HG02763 (cell line): ENCODE measurements around the gene FAM151A.
A peak's percentile ranks its signal among the peaks of the same experiment; 100 is the strongest.

Experiments
- ATAC-seq: cut with Tn5 transposase; IDR thresholded peaks from one replicate; pipeline ENCODE4 v1.9.1; 2021; ENCODE audit warnings: mild to moderate bottlenecking, moderate library complexity; ENCODE audit not compliant: unreplicated experiment

The FAM151A gene

GRCh38 chr1:54623216-54624007, at the start of gene FAM151A:
Gene FAM151A, minus strand, starts transcription at chr1:54623525. Its CDS starts 130 bp downstream, at chr1:54623395.
- no peak for ATAC-seq

GRCh38 chr1:54671985-54672608, 48.8 kb upstream of the FAM151A start:
- ATAC-seq, result peak; percentile 61

GRCh38 chr1:54668567-54668966, 45.2 kb upstream of the FAM151A start:
- no peak for ATAC-seq

- ATAC-seq, result no peak
These were observed 44.5 kb upstream of the FAM151A start for GRCh38 chr1:54667797-54668196.

- no peak for ATAC-seq
These were observed 43.0 kb upstream of the FAM151A start for GRCh38 chr1:54666333-54666732.

GRCh38 chr1:54665852-54666251, 42.5 kb upstream of the FAM151A start:
- no peak for ATAC-seq

- ATAC-seq, result no peak
These were observed 41.0 kb upstream of the FAM151A start for GRCh38 chr1:54664364-54664763.

- no peak for ATAC-seq
These were observed 40.4 kb upstream of the FAM151A start for GRCh38 chr1:54663725-54664124.

GRCh38 chr1:54658164-54658913, 35.0 kb upstream of the FAM151A start:
- ATAC-seq, result no peak

- no peak for ATAC-seq
These were observed 29.7 kb upstream of the FAM151A start for GRCh38 chr1:54653036-54653435.

GRCh38 chr1:54652168-54652567, 28.8 kb upstream of the FAM151A start:
- ATAC-seq, result no peak

- ATAC-seq, result no peak
These were observed 28.3 kb upstream of the FAM151A start for GRCh38 chr1:54651608-54652007.

GRCh38 chr1:54650417-54650816, 27.1 kb upstream of the FAM151A start:
- ATAC-seq, result no peak

- no peak for ATAC-seq
These were observed 26.6 kb upstream of the FAM151A start for GRCh38 chr1:54649921-54650320.

GRCh38 chr1:54649130-54649898, 26.0 kb upstream of the FAM151A start:
- no peak for ATAC-seq

- ATAC-seq, result no peak
These were observed 22.7 kb upstream of the FAM151A start for GRCh38 chr1:54645806-54646676.

- no peak for ATAC-seq
These were observed 20.4 kb upstream of the FAM151A start for GRCh38 chr1:54643736-54644135.

GRCh38 chr1:54640863-54641836, 17.8 kb upstream of the FAM151A start, which contains the start of gene MROH7:
Gene MROH7, plus strand, starts transcription at chr1:54641786. Its CDS starts 11,141 bp downstream, at chr1:54652927.
- ATAC-seq, result no peak

- ATAC-seq, result no peak
These were observed 17.0 kb upstream of the FAM151A start for GRCh38 chr1:54640361-54640760.
